MG63 (cell line): Measurements from ENCODE around the gene CCDC197. TPM values are rescaled to one million over a fixed set of nuclear protein-coding genes. Genes with fewer than 3 reads are reported as not detected.

Experiments
- DNase-seq: peaks from one replicate; pipeline ENCODE4 v3.0.0-alpha.2; 2020
- H3K27me3 ChIP-seq: fragments of 250-450 bp; sonication (Bioruptor Pico); 2 replicates; pipeline ENCODE4 v1.5.1; 2020; ENCODE audit warnings: mild to moderate bottlenecking, moderate library complexity
- H3K36me3 ChIP-seq: fragments of 250-450 bp; sonication (Bioruptor Pico); 2 replicates; pipeline ENCODE4 v1.5.1; 2020; ENCODE audit warnings: mild to moderate bottlenecking, moderate library complexity
- H3K4me3 ChIP-seq: fragments of 250-450 bp; sonication (Bioruptor Pico); 2 replicates; pipeline ENCODE4 v1.5.1; 2020; ENCODE audit warnings: mild to moderate bottlenecking, moderate library complexity
- H3K9me3 ChIP-seq: fragments of 250-450 bp; sonication (Bioruptor Pico); 2 replicates; pipeline ENCODE4 v1.5.1; 2020; ENCODE audit warnings: mild to moderate bottlenecking, moderate library complexity
- total RNA-seq: library from RNA; depleted of rRNA; stranded (reverse); fragments of >200 nt; shearing (Covaris generic); gene quantifications from 2 replicates; pipeline ENCODE4 v1.2.3, GENCODE V29; 2014; ENCODE audit warnings: low replicate concordance; rRNA removed

Gene CCDC197
- total RNA-seq, 1 experiment from 2014 or later: not detected

- no peaks in the 10 kb centered on the region for H3K27me3 ChIP-seq
- H3K9me3 ChIP-seq: no peaks in the 10 kb centered on the region
- peaks cover 13% of the 10 kb centered on the region for H3K36me3 ChIP-seq
- H3K4me3 ChIP-seq: no peak overlapping the region
- DNase-seq: no peak
These were observed 54.0 kb downstream of the CCDC197 start for GRCh38 chr14:94051115-94051514.

GRCh38 chr14:94051779-94052178 is 54.7 kb downstream of the CCDC197 start:
- H3K36me3 ChIP-seq: peaks cover 17% of the 10 kb centered on the region
- no peaks in the 10 kb centered on the region for H3K27me3 ChIP-seq
- no peaks in the 10 kb centered on the region for H3K9me3 ChIP-seq
- no peak for DNase-seq
- H3K4me3 ChIP-seq: no peak overlapping the region

DNA sequence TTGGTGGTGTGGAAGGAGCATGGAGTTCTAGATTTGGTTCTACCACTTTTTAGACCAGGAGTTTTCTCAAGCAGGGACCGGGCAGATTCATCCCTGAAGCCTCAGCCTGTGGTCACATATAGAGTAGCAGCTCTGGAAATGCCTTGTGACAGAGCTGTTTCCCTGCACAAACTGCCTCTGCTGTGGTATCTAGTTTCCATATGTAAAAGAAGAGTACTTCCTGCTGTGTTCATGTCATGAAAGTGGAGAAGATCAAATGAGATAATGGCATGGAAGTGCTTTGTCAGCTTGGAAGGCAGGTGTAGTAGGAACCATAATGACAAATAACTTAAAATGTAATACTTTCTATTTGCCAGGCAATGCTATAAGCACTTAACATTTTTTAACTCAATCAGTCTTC is 55.1 kb downstream of the CCDC197 start:
- no peaks in the 10 kb centered on the region for H3K27me3 ChIP-seq
- H3K9me3 ChIP-seq: no peaks in the 10 kb centered on the region
- H3K4me3 ChIP-seq: no peak overlapping the region
- peaks cover 18% of the 10 kb centered on the region for H3K36me3 ChIP-seq
- no peak for DNase-seq

- H3K4me3 ChIP-seq: no peak overlapping the region
- peaks cover 21% of the 10 kb centered on the region for H3K36me3 ChIP-seq
- no peaks in the 10 kb centered on the region for H3K27me3 ChIP-seq
These were observed 55.6 kb downstream of the CCDC197 start for GRCh38 chr14:94052662-94053061.

GRCh38 chr14:94054401-94054800 is 57.3 kb downstream of the CCDC197 start:
- H3K9me3 ChIP-seq: no peaks in the 10 kb centered on the region
- H3K36me3 ChIP-seq: peaks cover 22% of the 10 kb centered on the region
- no peak overlapping the region for H3K4me3 ChIP-seq
- no peak for DNase-seq
- H3K27me3 ChIP-seq: no peaks in the 10 kb centered on the region

More at GRCh38 chr14:94052662-94053061, 55.6 kb downstream of the CCDC197 start:
- no peak for DNase-seq
- H3K9me3 ChIP-seq: no peaks in the 10 kb centered on the region

GRCh38 chr14:94054936-94055335 is 57.8 kb downstream of the CCDC197 start:
- Histone ChIP-seq H3K36me3 (peaks cover 24% of the 10 kb centered on the region), H3K4me3 (no peak overlapping the region), H3K9me3 (no peaks in the 10 kb centered on the region), H3K27me3 (no peaks in the 10 kb centered on the region)
- DNase-seq: no peak

GRCh38 chr14:94056579-94057308 is 59.6 kb downstream of the CCDC197 start:
- no peak overlapping the region for H3K4me3 ChIP-seq
- peaks cover 28% of the 10 kb centered on the region for H3K36me3 ChIP-seq
- no peaks in the 10 kb centered on the region for H3K27me3 ChIP-seq
- no peak for DNase-seq
- H3K9me3 ChIP-seq: no peaks in the 10 kb centered on the region

DNA sequence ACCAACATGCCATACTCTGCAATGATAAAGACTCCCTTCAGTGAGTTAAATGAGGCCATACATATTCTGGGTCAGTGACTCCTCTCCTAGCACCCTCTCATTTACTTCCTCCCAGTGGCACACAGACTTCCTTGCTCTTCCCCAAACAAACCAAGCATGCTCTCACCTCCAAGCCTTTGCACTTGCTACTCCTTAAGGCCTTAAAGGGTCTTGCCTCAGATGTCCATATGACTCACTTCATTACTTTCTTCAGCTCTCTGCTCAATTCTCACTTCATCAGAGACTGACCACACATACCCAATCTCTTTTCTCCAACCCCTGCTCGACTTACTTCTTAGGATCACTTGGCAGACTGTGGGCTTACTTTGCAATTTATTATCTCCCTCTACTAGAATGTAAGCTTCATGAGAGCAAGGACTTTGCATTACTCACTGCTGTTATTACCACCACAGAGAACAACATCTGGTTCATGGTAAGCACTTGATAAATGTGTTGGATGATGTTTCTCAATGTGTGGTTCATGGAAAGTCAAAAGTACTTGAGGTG is 61.1 kb downstream of the CCDC197 start:
- no peaks in the 10 kb centered on the region for H3K27me3 ChIP-seq
- H3K9me3 ChIP-seq: no peaks in the 10 kb centered on the region
- no peak overlapping the region for H3K4me3 ChIP-seq
- peaks cover 30% of the 10 kb centered on the region for H3K36me3 ChIP-seq
- DNase-seq: no peak

Other genes with a start within 250 kb of the CCDC197 start
- gene PRIMA1, start 208.8 kb upstream of the CCDC197 start, total RNA-seq: not detected in 2 replicates
- not detected in 2 replicates for gene FAM181A, start 70.0 kb upstream of the CCDC197 start, total RNA-seq
- not detected in 2 replicates for gene ASB2, start 20.7 kb upstream of the CCDC197 start, total RNA-seq
- 0.63 and 1.2 TPM in 2 replicates for gene OTUB2, start 29.0 kb downstream of the CCDC197 start, total RNA-seq
- 83.6 and 92.6 TPM in 2 replicates for gene DDX24, start 83.9 kb downstream of the CCDC197 start, total RNA-seq
- 1.5 and 16.5 TPM in 2 replicates for gene IFI27L1, start 84.0 kb downstream of the CCDC197 start, total RNA-seq
- 57.0 and 109 TPM in 2 replicates for gene IFI27, start 113.4 kb downstream of the CCDC197 start, total RNA-seq
- gene IFI27L2, start 132.3 kb downstream of the CCDC197 start, total RNA-seq: 21.0 and 62.6 TPM in 2 replicates
- gene PPP4R4, start 177.0 kb downstream of the CCDC197 start, total RNA-seq: 0.23 TPM in 1 of 2 replicates, not detected in the other